NCI-H748 (cell line): ENCODE results near the gene TUBB1.
"Not testable (repeated sequence)": the region's sequence is repeated elsewhere in the genome, so short reads cannot be mapped to it uniquely, and the experiment has no call there.

Experiments
- DNase-seq: peaks from one replicate; lab custom pipeline; 2025; ENCODE audit not compliant: unreplicated experiment; lab: John Stamatoyannopoulos, UW

TUBB1 gene

DNA sequence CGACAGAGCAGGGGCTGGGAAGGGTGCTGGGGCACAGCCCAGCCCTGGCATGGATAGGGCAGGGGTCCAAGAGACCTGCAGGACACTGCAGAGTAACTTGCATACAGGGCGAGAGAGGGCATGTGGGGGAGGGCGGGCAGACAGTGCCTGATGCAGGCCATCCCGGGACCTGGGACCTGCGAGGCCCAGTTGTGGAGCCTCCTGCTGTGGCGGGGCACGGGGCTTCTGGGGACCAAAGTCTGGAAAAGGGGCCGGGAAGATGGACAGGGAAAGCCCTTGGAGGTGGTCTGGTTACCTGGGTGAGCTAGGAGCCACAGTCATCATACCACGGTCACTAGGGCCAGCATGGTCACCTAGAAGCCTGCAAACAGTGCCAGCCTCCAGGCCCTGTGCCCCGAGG, 412 bp upstream of the TUBB1 start:
- no peak for DNase-seq

DNA sequence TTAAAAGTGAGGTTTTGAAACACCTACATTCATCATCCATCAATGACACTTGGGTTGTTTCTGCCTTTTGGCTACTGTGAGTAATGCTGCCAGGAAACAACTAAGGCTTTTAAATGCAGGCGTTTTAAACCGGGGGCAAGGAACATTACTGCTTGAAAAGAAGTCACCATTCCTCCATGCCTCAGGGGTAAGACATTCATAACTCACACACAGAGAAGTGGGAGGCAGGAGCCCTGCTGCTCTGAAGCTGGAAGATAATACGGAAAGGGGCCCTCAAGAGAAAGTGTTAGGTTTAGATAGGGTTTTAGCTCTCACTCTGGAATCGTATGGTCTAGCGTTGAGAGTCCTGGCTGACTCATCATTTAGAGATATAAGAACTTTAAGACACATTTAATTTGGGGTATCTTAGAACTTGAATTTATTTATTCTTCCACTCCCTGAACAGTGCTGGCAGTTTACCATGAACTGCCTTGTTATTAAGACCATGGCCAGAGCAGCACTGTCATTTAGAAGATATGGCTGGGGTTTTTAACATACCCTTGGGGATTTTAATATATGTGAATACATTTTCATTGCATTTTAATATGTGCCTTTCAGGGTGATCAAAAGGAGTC, 1.8 kb downstream of the TUBB1 start:
- DNase-seq, result no peak

DNA sequence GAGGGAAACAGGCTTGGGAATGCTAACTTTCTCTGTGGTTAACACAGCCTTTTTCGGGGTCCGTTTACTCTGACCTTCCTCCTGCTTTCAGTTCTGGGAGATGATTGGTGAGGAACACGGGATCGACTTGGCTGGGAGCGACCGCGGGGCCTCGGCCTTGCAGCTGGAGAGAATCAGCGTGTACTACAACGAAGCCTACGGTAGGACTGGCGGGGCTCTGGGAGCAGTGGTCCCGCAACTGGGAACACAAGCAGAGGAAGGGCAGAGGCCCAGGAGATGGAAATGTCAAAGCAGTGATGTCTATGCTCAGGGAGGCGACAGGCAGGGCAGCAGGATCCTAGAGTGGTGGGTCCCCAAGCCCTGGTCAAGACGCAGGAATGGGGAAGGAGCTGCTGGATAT, 3.5 kb downstream of the TUBB1 start:
- DNase-seq, result no peak

DNA sequence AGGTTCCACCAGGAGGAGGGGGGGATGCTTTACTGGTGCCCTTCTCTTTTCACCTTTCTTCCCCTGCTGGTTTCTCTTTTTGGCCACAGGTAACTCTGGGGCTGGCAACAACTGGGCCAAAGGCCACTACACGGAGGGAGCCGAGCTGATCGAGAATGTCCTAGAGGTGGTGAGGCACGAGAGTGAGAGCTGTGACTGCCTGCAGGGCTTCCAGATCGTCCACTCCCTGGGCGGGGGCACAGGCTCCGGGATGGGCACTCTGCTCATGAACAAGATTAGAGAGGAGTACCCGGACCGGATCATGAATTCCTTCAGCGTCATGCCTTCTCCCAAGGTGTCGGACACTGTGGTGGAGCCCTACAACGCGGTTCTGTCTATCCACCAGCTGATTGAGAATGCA, 4.4 kb downstream of the TUBB1 start:
- no peak for DNase-seq

DNA sequence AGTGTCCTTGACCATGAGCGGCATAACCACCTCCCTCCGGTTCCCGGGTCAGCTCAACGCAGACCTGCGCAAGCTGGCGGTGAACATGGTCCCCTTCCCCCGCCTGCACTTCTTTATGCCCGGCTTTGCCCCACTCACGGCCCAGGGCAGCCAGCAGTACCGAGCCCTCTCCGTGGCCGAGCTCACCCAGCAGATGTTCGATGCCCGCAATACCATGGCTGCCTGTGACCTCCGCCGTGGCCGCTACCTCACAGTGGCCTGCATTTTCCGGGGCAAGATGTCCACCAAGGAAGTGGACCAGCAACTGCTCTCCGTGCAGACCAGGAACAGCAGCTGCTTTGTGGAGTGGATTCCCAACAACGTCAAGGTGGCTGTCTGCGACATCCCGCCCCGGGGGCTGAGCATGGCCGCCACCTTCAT, 4.9 kb downstream of the TUBB1 start:
- DNase-seq, result no peak

DNA sequence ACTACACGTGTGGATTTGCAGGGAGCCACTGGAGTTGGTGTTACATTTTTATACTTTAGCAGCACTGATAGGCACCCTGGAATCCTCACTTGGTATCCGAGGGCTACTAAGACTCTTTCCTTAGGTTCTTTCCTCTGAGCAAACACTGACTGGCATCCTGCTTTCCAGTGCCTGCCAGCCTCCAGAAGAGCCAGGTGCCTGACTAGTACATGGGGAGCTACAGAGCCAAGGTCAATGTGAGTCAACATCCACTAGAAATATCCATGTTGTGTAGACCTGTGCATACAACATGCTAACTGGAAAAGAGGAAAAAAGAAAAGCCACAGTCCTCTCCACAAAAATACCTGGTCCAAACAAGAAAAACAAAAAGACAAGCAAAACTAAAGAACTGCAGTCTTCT, 5.9 kb downstream of the TUBB1 start:
- DNase-seq, result no peak

DNA sequence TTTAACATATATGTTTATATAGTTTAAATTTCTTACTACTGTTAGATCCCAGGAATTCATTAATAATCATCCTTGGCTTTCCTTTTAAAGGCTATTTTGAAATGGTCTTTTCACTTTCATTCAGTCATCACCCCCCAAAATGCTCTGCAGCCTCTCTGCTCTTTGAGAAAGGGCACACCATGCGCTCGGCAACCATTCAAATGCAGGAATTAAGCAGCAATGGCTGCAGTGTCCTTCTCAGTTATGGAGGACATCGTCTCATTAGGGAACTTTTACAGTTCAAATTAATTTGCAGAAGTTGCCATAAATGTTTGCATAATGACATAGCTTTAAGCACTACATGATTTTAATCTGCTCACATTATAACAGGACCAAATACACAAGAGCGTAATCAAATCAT, 6.3 kb downstream of the TUBB1 start:
- DNase-seq, result no peak

DNA sequence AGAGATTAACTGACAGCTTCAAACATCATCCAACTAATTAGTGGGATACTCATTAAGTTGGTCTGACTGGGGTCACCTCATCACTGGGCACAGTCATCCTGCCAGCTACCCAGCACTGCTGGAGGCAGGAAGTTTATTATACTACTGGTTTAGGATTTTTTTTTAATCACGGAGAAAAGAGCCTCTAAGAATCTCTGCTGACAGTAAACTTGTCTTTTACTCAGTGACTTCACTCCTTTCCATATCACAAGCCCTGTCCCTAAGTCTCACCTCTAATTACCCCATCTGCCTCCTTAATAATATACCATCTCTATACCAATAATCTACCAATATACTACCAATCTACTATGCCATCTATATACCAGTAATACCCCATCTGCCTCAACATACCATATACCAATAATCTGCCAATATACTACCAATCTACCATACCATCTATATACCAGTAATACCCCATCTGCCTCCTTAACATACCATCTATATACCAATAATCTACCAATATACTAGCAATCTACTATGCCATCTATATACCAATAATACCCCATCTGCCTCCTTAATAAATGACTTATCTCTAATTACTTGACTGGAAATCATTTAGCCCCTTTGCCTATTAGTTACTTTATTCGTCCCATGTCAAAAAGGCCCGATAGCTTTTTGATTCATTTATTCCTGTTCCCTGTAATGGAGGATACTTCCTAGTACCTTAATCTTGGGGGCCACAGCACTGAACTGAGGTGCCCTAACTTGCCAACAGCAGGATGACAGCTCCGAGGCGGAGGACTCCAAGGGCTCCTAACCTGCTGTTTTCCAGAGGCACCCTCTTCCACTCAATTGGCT, 7.9 kb downstream of the TUBB1 start:
- no peak for DNase-seq

DNA sequence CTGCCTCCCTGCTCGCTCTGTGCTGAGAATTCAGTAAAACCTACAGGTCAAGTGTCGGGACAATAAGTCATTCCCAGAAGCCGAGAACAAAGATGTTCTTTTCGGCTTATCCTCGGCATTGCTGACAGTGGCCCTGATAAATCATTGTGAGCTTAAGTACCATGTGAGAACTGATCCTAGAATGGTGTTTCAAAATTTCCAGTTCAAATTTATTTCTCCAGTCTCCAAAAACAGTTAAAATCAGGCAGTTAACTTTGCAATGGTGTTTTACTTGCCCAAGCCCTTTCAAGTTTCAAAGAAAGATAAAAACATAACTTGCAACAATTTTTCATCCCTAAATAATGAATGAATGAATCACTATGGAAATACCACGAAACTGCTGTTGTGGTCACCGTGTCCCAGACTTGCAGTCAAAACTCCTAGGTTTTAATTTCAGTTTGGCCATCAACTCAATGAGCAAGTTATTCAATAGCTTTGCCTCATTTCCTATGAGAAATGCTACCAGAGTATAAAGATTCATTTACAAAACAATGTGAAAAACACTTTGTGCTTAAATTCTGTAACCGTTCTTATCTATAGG, 8.6 kb downstream of the TUBB1 start:
- no peak for DNase-seq

DNA sequence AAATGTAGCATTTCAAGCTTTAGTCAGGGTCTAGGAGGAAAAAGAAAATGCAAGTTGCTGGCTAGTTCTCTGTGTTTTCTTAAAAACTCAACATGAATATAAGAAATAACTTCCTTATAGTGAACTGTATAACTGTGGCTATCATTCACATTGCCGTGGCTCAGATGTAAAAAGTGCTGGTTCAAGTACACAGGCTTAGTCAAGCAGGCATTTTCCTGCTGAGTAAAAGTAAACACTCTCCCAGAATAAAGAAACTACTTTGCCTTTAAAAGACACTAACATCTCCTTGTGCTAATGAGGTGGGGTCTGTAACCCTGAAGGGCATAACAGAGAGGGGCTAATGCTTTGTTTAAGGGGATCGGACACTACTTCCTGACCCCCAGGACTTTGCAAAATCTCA, 9.6 kb downstream of the TUBB1 start:
- DNase-seq, result no peak

DNA sequence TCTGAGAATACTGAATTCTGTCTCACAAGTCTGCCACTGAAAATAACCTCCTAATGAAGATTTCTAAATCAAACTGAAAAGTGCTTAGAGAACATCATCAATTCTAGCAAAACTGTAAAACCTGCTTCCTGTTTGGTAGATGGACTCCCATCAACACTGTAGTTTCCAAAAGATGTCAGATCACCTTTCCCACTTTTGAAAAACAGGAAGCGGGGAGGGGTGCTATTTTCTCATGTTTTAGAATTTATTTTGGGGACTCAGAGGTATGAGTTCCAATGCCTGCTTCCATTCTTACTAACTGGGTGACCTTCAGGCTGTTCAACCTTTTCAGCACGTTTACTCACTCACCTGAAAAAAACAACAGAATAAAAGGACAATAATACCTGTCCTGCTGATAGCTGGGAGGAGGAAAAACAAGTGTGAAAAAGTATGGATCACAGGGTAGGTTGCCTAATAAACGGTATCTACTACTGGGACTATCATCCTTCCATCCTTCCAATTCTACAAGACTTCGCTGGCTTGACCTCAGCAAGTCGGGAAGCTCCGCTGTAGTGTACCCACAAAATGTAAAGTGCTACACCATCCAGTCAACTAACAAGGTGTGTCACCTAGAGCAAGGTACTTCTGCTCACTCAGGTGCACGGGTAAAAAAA, 11.8 kb downstream of the TUBB1 start:
- no peak for DNase-seq

DNA sequence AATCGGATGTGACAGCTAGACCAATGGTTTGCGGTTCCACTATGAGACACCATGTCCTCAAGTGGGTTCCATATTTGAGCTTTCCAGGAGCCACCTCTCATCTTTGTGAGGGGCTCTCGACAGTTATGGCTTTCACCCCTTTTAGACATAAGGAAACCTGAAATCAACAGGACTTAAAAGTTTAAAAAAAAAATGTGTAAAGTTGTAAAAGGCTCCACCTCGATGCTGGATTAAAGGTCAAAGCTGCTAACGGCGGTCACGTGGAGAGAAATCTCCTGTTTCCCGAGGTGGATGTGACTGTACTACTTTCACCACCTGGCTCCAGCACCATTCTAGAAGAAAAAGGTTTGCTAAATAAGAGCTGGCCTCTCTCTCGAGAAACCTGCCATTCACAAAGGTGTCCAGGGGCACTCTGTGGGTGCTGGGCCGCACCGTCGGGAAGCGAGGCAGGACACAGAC, 12.4 kb downstream of the TUBB1 start:
- peak; percentile 54 for DNase-seq

DNA sequence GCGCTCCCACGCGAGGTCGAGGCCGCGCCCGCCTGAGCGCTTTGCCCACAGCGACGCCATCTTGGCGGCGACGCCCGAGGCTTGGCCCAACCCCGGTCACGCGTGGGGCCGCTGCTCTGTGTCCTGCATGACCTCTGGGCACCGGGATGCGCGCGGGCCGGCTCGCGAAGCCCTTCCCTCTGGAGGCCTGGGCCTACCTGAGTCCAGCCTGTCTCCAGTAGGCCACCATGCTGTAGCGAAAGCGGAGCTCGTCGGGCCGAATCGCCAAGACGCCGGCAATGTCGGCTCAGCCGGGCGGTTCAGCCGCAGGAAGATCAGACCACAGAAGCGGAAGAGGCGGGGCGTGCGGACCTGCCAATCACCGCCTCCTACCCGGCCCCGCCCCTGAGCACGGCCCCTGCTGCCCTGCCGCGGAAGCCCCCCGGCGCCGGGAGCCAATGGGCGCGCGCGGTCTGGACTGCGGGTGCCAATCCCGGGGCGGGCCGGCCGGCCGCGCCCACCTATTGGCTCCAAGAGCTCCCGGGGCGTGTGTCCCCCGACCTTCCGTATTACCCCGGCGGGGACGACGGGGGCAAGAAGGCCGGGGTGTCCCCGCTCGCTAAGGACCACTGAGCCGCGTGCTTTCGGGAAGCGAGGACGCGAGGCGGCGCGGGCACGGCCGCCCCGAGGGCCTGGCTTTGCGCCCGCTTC, 12.9 kb downstream of the TUBB1 start, which contains the start of gene ATP5F1E:
ATP5F1E (minus strand) TSS at position 313 of the 690 bp plus-strand sequence; CDS start at position 229, 84 bp downstream.
- DNase-seq, result peak; percentile 95

DNA sequence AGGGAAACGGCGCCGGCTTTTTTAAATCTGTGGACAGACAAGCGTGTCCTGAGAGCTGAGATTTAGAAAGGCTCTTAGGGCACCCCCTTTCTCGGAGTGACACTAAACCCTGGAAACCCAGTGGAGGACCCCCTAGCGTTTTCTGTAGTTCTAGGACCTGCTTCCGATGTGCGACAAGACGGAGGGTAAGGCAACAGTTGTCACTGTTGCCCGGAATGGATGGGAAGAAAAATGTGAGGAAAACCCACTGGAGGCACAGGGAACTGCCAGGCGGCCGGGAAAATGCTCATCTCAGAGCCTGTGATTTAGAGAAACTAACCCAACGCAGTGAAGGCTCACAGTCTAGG, 13.5 kb downstream of the TUBB1 start:
- DNase-seq, result peak; percentile 79

DNA sequence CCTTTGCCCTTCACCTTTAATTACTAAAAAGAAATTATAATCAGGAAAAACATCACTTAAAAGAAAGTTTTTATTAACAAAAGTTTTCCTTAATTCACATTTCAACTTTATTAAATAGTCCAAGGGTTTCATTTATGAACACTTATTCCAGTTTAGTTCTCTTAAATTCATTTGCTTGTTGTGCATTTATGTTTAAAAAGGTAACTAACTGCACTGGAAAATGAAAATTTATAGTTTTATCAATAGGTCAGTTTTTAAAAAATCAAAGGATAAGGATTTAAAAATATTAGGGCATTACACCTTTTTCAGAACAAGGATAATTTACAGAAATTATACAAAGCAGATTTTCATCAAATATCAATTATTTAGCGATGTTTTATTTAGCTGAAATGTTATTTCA, 13.9 kb downstream of the TUBB1 start:
- no peak for DNase-seq

DNA sequence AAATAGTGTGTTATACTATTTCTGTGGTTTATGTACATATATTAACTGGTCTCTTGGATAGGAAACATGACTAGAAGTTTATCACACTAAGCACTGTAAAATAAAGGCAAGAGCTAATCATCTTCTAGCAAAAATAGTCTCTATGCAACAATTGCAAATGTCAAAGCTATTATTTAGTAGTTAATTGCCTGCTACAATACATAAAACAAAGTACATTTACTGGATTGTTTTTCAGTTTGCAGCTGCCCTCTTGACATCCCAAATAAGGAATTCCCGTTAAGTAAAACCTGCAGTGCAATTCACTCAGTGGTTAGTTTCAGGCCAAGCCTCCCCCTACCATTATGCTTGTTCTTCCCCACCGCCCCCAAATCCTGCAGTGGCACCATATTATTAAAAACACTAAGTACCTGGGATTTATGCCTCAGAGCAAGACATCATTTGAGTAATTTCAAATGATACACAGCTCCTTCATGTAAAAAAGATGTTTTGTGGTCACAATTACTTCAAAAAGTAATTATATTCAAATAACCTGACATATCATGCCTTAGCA, 14.5 kb downstream of the TUBB1 start:
- peak; percentile 24 for DNase-seq

DNA sequence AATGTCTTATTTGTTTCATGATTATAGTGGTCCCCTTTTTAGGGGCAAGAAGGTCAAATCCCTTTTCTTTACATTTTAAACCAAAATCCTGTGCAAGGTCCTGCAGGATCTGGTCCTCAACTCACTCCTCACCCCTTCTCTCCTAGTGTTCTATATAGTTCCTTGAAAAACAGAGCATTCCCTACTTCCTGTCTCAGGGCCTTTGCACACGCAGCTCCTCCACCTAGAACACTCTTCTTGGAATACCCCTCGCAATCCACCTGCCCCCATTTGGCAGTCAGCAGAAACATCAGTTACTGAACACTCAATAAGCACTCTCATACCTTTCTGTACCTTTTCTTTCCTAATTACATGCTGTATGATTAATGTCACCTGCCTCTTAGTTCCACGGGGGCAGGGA, 16.2 kb downstream of the TUBB1 start:
- no peak for DNase-seq

DNA sequence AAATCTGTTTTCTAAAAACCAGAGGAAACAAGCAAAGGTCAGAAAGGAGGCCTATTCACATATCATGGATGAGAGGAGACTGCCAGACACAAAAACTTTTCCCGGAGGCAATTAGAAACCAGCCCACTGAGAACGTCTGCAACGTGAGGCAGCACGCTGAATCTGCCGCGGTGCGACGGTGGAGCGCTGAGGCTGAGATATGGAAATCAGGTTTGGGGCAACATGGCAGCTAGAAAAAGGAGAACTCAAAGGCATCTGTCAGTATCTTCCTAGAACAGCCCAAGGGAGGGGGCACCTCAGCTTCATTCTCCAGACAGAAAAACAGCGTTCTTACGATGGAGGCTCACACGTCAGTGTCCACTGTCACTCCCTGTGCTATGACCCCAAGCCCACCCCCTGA, 18.2 kb downstream of the TUBB1 start:
- DNase-seq, result no peak

DNA sequence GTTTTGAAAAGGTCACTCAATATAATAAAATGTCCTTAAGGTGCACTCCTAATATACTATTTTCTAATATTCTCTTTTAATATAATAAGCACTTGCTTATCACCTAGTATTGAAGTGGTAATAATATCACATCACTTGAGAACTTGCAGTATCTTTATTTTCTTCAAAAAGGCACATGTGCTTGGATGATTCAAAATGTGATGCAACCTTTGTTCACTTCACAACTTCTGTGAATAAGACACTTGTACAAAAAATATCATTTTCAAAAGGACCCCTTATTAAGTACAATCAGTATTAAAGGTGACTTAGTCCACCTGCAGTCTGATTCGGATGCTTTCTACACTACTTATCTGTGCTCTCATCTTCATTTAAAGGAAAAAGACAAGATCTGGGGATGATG, 20.0 kb downstream of the TUBB1 start:
- no peak for DNase-seq

DNA sequence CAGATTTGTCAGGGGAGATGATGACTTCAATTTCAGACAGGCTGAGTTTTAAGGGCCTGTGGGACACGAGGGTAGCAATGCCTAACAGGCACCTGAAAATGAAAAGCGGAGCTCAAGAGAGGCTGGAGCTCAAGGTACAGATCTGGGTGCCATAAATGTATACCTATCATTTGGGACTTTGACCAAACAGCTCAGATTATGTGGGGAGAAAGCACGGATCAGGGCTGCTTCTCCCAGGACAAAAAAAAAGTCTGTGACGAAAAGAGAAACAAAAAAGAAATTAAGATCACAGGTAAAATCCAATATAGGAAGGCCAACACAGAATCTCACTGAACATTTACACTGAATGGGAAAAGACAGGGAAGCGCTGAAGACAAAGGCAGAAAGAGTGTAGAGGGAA, 21.4 kb downstream of the TUBB1 start:
- no peak for DNase-seq

DNA sequence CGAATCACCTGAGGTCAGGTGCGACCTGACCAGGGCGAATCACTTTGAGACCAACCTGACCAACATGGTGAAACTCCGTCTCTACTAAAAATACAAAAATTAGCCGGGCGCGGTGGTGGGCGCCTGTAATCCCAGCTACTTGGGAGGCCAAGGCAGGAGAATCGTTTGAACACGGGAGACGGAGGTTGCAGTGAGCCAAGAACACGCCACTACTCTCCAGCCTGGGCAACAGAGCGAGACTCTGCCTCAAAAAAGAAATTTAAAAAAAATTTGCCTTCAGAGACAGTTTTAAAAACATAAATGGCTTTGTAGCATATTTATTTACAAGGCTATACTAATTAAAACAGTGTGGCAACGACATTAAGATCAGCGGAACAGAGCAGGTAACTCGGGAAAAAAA, 22.3 kb downstream of the TUBB1 start:
- DNase-seq, result not testable (repeated sequence)
